A549 treated with DMSO at 1 μM for 4 hours (cell line): Measurements from ENCODE around the gene MMD. TPM values are rescaled to one million over a fixed set of nuclear protein-coding genes. Genes with fewer than 3 reads are reported as not detected.

Source experiments
- total RNA-seq: library from RNA; stranded (reverse); fragments of 200-300 nt; extraction: Qiagen RNA extraction; gene quantifications from 5 replicates; pipeline ENCODE4 v1.2.3, GENCODE V29; 2022; ENCODE audit warnings: low read depth

The MMD gene
- 14.5 to 21.5 TPM (median 18.3 TPM) in 5 replicates for total RNA-seq

GRCh38 chr17:55421179-55421934, at the start of gene MMD:
Gene MMD (minus strand): TSS chr17:55421835. CDS start chr17:55421695, 140 bp downstream.

Other genes with a start within 250 kb of the MMD start
- 0.07 to 0.34 TPM (median 0.18 TPM) in 5 replicates for gene HLF, start 156.9 kb downstream of the MMD start, total RNA-seq
- gene SMIM36, start 89.6 kb upstream of the MMD start, total RNA-seq, result not detected in 5 replicates